NCI-H1436 (cell line): ENCODE data around the gene BNC2.

ENCODE experiments used
- DNase-seq: peaks from one replicate; lab custom pipeline; 2025; lab: John Stamatoyannopoulos, UW

Gene BNC2

DNA sequence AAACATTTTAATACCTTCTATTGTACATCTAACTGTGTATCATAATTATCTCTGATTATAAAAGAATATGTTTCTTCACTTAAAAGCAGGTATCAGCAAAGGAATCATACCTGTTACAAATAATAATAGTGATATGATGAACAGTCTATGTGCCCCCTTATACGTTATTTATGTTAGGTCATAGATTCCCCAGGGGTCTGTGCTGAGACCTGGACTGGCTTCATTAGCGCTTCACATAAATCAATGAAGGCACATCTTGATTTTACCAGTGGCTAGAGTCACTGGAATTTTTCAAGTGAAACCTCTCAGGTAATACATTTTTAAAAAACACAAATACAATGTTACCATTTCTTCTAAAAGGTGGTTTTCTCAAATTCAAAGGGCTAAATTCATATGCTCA, 275.2 kb downstream of the BNC2 start:
- DNase-seq, result no peak

DNA sequence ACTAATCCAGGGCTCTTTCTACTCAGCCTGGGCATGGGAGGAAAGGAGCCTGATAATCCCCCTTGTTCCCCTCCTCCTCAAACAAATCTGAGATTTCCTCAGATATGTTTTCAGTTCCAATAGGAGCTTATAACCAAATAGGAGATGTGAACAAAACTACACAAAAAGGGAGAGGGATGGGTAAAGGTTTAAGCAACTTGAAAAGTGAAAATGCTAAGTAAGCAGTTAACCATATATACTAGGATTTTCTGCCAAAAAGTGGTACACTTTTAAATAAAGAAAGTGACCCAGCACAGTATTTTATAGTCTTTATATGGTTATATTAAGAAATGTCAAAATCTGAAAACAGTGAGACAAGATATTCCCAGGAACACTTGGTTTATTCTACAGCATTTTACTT, 275.7 kb downstream of the BNC2 start:
- DNase-seq, result no peak

DNA sequence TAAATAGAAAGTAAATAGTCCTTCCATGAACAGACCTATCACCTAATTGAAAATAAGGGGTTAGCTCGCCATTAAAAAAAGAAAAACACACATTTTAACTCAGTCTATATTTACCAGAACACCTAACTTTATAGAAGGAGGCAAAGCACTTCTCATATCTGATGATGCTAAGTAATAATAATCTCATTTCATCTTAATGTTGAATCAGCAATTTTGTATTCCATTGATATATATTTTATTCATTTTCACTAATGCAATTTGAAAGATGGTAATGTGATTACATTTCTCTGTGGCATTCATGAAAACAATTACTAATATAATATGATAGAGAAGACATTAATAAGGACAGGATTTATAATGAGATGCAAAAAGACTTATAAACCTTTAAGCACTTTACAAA, 276.7 kb downstream of the BNC2 start:
- no peak for DNase-seq

DNA sequence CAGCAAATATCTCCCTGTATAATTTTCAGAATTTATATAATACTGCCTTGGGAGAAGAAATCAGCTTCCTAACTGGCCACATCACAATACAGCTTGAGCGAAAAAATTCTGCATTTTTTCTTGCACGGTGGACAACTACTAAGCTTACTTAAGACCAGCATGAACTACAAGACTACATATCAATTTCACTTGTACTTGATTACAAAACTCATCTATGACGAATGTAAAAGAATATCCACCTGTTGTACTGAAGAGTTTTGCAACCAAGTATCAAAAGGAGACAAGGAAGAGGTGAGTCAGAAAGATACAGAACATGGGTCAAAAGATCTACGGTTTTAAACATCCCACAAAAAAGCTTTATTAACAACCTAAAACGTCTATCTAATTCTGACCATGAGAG, 279.4 kb downstream of the BNC2 start:
- DNase-seq, result no peak

DNA sequence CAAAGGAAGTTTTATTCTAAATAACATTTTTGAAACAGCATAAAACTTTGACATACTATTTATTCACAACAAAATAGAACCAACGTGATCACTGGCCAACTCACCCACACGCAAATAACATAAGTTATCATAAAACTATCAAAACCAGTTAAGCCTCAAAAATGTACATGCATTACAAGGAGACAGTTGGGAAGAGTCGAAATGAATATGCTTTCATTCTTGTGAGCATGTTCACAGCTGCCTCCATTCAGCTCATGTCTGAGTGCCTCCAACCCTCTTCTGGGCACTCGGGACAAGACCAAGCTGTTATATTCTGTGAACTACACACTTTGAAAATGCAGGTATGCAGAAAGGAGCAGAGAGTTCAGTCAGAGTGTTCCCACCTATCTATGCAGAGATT, 284.9 kb downstream of the BNC2 start:
- DNase-seq, result no peak

DNA sequence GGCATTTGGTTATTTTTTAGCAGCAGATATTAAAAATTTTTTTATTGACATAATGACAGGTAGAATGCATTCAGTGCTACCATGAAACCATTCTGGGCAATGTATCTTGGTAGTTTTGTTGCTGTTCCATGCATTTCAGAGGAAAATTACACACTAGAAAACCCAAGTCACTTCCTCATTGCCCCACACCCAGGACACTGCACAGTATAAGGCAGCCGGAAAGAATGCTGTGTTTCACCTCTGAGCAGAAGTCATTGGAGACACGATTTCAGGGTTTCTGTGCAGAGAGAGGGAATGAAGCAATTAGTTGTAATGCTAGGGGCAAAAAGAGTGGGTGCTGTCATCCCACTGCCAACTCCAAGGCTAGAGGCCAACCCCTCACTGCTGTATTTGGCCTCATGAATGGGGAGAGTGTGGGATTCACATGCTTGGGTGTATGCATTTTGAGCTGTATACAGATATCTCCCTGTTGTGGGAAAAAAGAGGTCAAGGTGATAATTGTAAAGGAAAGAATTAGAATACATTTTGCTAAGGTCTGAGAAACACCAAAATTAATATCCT, 290.5 kb downstream of the BNC2 start:
- DNase-seq, result no peak

DNA sequence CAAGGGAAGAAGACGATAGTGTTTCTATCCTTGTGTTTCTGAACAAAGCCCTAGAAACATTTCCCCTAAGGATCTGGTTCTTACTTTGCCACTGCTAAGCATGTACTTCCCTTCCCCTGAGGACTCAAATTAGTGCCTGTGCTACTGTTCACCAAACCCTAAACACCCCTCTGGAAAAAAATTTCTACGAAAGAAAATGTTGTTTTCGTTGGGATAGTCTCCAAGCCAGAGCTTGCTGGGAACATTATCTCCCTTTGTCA, 294.6 kb downstream of the BNC2 start:
- DNase-seq, result no peak

DNA sequence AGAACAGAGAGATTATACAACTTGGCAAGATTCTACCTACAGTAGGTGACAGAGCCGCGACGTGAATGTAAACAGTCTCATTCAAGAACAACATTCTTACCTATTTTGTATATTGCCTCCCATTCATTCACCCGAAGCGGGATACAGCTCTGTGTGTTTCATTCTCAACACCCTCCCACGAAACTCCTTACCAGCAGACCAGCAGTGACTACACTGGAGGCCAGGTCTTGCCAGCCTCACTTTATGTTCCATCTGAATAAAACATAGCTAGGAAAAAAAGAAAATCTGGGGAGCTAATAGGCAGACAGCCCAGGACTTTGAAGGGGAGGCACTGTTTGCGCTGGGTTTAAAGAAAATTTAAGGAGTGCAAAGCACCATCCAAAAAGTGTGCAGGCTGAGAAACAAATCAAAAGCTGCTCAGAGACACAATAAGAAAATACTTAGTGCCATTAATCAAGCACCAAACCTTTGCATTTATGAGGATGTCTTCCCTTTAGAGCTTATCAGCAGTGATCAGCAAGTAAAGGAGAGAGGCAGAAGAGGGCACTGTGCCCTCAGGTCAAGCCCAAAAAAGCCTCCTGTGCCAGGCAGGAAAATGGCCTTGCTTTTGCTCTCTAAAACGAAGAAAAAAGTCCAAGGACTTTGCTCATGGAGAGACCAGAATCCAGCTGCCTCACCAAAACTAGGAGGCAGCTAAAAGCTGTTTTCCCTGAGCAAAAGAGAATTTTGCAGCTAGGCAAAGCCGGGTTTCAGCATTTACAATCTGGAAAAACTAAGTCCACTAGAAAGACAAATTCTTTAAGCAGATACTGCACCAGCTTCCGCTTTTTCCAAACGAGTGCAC, 295.1 kb downstream of the BNC2 start:
- no peak for DNase-seq

DNA sequence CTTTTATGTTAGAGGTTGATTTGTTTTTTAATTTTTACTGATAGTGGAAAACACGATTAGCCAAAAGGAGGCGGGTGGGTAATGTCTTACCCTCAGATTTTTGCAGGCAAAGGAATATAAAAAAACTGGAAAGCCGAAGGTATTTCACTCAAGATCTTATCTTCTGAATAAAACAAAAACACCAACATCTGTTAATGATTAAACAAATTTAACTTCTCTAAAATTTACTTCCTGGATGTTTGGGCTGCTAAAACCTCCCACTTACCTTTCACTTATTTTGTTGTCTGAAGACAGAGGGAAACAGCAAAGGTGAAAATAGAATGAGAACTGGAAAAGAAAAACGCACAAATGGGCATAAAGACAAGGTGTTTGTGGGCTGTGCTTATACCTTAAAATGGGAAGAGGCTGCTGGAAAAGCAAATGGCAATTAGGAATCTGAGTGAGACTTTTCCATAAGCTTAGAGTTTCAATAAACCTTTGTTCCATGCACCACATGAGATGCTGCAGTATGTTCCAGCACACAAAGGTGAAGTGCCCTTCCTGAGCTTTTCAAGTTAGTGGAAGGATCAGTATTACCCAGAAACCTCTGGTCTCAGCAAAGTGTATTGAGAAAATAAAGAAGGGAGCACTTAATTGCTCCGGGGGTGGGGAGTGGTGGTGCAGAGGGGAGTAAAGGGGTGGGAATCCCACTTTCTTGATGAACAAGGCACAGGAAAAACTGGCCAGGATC, 298.3 kb downstream of the BNC2 start:
- no peak for DNase-seq

DNA sequence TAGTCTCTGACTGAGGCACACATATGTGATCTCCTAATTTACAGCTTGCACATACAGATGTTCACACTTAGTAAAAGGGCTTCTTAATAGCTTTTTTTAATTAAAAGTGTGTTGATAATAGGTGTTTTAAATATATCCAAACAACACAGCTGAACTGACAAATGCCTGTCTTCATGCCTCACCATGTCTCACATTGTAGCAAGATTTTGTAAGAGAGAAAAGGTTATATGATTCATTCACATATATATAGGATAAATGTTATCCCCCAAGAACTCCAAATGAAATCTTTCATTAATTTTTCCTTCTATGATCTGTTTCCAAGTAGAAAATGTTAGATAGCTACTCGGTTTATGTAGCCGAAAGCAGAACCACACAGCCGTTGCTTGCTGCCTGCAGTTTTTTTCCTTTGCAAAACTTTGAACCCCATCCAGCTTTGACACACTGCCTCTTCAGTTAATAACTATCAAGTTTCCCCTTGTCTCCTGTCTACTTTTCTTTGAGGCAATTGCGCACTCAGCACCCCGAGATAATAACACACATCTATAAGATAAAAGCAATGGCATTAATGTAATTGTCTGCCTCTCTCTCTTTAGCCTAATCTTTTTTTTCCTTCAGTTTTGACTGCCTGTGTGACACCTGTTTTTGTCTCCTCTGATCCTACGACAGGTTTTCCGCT, 299.2 kb downstream of the BNC2 start:
- DNase-seq, result peak; percentile 19

DNA sequence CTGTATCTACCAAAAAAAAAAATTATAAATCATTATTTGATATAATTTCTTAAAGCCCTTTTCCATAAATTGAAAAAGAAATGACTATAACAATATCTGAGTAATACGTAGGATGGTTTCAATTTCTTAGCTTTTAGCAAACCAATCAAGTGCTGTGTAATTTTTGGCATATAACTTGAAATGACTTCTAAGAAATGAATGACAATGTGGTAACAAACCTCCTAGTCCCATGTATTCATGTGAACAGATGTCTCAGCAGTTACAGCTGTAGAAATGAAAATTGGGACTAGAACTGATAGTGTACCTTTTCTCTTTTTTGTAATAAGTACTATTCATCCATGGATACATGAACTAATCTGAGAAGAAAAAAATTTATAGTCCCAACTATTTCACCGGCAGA, 307.0 kb downstream of the BNC2 start:
- DNase-seq, result no peak

DNA sequence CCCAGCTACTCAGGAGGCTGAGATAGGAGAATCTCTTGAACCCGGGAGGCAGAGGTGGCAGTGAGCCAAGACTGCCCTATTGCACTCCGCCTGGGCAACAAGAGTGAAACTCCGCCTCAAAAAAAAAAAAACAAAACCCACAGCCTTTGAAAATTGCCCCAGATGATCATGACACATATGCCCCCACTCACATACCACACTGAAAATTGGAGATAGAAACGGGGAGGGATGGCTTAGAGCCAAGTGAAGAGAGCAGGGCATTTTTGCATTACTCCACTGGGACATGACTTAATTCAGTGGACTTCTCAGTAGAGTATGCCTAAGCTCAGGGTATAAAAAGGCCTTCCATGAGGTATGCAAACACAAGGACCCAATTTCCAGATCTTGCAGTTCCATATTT, 309.3 kb downstream of the BNC2 start:
- DNase-seq, result no peak

DNA sequence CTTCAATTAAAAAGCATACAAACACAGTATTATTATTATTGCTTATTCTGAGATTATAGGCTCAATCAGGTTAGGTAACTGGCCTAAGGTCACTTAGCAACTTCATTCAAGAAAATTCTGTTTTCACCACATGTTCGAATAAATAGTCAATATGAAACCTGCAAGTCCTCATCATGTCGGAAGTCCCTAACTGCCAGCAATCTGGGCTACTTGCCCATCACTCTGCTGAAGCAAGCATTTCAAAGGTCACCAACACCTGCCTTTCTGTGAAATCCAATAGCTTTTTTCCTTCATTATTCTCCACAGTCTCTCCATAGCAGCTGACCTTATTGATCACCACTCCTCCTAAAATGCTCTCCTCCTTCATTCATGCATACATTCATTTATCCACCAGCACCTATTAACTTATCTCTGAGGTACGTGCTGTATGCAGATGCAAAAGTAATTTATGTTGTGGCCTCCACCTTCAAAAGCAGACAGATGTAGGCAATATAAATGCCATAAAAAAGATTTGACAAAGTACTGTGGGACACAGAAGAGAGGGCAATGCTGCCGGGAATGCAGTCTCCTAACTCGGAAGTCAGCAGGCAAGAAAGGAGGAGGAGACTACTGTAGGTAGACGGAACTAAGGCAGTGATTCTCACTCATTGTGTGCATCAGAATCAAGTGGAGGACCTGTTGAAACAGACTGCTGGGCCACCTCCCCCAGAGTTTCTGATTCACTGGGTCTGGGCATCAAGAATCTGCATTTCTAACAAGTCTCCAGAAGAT, 310.9 kb downstream of the BNC2 start:
- DNase-seq, result no peak

DNA sequence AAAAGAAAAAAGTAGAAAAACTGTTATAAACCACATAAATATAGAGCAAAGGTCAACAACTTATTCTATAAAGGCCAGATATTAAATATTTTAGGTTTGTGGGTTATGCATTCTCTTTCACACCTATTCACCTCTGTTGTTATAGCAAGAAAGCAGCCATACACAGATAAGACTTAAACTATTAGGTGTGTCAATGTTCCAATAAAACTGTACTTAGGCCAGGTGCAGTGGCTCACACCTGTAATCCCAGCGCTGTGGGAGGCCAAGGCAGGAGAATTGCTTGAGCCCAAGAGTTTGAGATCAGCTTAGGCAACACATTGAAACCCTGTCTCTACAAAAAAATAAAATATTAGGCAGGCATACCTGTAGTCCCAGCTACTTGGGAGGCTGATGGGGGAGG, 314.7 kb downstream of the BNC2 start:
- DNase-seq, result no peak

DNA sequence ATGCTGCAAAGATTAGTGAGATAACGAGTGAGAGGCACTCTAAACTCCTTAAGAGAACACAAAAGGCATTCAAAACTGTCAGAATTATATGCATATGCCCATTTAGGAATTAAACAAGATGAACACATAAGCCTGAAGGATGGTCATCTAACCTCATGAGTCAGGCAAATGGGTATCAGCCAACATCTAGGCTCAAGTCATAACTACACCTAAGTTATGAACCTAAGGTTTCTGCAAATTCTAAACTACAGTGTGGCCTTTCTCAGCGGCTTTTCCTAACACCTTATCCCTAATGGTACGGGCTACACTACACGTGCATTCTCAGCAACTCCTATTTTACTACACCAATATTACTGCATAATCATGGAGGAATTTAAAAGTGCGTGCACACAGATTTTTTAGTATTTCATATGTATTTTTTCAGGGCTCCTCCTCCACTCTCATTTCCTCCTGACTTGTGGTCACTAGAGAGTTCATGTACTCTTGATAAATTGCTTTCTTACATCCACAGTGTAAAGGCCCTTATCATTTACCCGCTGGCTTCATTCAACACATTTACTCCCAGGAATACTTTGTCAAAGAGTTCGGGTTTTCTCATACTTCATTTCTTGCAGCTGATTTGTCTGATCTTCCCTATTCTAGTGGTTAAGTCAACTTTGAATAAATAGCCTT, 316.5 kb downstream of the BNC2 start:
- no peak for DNase-seq

DNA sequence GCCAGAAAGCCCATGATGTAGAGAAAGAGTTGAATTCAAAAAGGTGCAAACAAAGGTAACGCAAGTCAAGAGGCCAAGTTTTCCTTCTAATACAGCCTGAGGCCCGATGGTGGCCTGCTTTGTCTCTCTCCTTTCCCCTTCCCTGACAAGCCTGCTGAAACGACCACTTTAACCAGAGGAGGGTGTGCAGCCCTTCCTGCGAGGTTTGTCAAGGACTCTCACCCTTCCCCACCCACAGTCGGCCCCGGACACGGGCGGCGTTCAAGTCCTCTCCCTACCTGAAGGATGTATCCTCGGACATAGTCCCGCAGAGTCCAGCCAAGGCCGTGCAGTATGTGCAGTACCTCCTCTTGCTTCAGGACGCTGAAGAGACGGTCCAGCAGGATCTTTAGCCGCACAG, 318.2 kb downstream of the BNC2 start:
- no peak for DNase-seq

DNA sequence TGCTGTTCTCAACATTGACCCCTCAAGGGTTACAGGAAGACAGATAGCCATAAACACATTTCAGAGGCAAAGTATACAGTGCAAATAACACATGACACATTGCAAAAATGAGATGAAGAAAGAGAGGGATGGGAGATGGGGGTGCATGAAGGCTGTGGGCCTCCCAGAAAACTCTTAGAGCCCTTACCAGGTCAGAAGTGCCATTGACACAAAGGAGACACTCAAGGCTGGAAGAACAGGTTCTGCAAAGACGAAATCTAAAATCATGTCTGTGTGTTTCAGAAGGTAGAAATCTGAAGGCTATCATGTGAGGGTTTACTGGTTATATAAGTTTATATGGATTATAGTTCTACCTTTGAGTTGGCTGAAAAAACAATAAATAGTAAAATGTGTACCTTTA, 318.8 kb downstream of the BNC2 start:
- DNase-seq, result no peak

DNA sequence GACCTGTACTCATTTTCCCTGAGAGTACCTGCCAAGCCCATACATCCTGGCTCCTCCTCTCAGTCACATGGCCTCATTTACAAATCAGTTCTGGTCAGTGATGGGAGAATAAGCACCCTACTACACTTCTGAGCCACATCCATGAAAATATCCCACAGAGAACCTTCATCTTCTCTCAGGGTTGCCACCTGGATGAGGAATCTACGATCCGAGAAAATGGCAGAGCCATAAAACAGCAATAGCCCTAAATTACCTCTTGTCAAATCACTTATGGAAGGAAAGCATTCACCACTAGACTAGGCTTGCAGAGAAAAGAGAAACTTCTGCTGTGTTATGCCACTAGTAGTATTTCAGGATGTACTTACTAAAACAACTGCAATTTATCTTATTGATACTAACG, 324.8 kb downstream of the BNC2 start:
- DNase-seq, result no peak

DNA sequence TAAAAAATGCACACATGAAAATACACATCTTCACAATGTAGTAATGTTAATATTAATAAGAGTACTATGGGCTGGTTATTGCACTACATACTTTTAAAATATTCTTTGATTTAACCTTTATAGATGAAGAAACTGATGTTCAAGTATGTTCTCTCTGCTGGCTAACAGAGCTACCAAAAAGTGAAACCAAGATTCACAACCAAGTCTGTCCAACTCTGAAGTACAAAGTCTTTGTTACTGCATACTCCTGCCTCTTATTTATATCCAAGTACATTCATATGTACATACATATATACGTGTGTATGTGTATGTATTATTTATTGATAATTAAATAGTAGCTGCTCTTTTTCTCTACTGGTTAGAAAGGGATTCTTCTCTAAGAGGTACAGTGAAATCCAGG, 325.6 kb downstream of the BNC2 start:
- DNase-seq, result no peak

DNA sequence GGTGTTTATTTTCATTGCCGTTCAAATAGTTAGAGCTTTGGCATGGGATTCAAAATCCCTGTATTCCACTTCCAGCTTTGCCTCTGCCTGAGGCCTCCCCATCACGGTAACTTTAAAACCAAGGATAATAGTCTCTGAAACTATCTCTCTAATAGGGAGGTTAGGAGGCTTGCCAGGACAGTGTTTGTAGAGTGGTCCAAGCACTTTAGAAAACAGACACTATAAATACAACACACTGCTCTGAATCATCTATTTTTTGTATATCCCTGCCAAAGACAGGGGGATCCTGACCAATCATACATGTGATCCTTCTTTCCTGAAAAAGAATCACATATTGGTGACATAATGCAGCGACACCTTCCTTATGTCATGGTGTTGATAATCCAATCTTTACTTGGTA, 326.8 kb downstream of the BNC2 start:
- DNase-seq, result no peak

DNA sequence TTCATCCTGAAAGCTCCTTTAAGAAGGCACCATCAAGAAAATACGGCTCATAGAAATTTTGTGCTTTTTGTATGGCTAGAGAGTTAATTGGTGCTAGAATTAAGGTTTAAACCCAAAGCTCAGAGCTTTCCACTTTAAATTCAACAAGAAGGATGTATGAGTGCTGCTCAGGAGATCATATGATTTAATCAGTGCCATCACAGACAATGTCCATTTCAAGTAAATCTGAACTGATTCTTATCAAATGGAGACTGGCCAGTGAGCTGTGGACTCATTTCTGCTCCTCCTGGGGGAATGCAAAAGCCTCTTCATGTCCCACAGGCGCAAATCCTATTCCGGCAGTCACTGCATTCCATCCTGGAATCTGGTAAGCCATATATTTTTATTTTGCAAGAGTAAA, 327.2 kb downstream of the BNC2 start:
- no peak for DNase-seq

DNA sequence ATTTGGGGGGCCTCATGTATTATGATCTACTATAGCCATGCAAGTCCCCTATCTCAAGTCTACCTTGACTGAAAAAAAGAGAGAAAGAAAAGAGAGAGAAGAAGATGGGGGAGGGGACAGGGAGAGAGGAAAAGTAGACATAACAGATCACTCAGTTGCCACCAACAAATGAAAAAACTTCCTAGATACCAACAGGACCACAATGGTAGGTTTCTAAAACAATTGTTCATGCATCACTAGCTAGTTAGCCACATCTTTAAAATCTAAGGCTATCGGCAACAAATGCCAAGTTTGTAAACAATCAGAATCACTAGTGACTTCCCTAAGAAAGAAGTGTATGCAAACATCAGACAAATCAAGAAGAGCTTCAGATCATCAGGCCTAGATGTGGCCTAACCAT, 328.2 kb downstream of the BNC2 start:
- no peak for DNase-seq
